Measurements from ENCODE around the gene ARL5B.
"Not testable (repeated sequence)": the region's sequence is repeated elsewhere in the genome, so short reads cannot be mapped to it uniquely, and the experiment has no call there.

Gene ARL5B

GRCh38 chr10:18659125-18659818 lies at the start of gene ARL5B:
Gene ARL5B (plus strand): TSS chr10:18659431. CDS start chr10:18659638, 207 bp downstream.
- peak; percentile 39 for DNase-seq

GRCh38 chr10:18610517-18610916 lies 48.7 kb upstream of the ARL5B start:
- no peak for DNase-seq

- no peak for DNase-seq
Measured at GRCh38 chr10:18611168-18611567, 48.1 kb upstream of the ARL5B start.

GRCh38 chr10:18615618-18616017 lies 43.6 kb upstream of the ARL5B start:
- DNase-seq = no peak

- no peak for DNase-seq
Measured at GRCh38 chr10:18616337-18616736, 42.9 kb upstream of the ARL5B start.

GRCh38 chr10:18619016-18619415 lies 40.2 kb upstream of the ARL5B start:
- no peak for DNase-seq

- no peak for DNase-seq
Measured at GRCh38 chr10:18620856-18621255, 38.4 kb upstream of the ARL5B start.

- DNase-seq = not testable (repeated sequence)
Measured at GRCh38 chr10:18623671-18624070, 35.6 kb upstream of the ARL5B start.

GRCh38 chr10:18625886-18626285 lies 33.3 kb upstream of the ARL5B start:
- DNase-seq = no peak

- not testable (repeated sequence) for DNase-seq
Measured at GRCh38 chr10:18627452-18628018, 31.7 kb upstream of the ARL5B start.

- DNase-seq = not testable (repeated sequence)
Measured at GRCh38 chr10:18632500-18632899, 26.7 kb upstream of the ARL5B start.

GRCh38 chr10:18635995-18636394 lies 23.2 kb upstream of the ARL5B start:
- no peak for DNase-seq

GRCh38 chr10:18637400-18637799 lies 21.8 kb upstream of the ARL5B start:
- not testable (repeated sequence) for DNase-seq

GRCh38 chr10:18639719-18640118 lies 19.5 kb upstream of the ARL5B start:
- DNase-seq = not testable (repeated sequence)

GRCh38 chr10:18647151-18647550 lies 12.1 kb upstream of the ARL5B start:
- DNase-seq = no peak

- DNase-seq = no peak
Measured at GRCh38 chr10:18647945-18648344, 11.3 kb upstream of the ARL5B start.

GRCh38 chr10:18649364-18649959 lies 9.8 kb upstream of the ARL5B start:
- no peak for DNase-seq

- DNase-seq = no peak
Measured at GRCh38 chr10:18650404-18650997, 8.7 kb upstream of the ARL5B start.

- peak; percentile 20 for DNase-seq
Measured at GRCh38 chr10:18651324-18652007, 7.8 kb upstream of the ARL5B start, which contains the start of gene NSUN6. Gene NSUN6 (minus strand): TSS chr10:18651587. CDS start chr10:18651203, 384 bp downstream.

GRCh38 chr10:18653112-18653511 lies 6.1 kb upstream of the ARL5B start:
- DNase-seq = no peak

- no peak for DNase-seq
Measured at GRCh38 chr10:18656724-18657123, 2.5 kb upstream of the ARL5B start.

- DNase-seq = peak; percentile 35
Measured at GRCh38 chr10:18658271-18659124, 733 bp upstream of the ARL5B start.

Data from cortex of kidney (tissue), 1 donor.